Inflammatory macrophage treated with lipopolysaccharide for 1 hour (primary cell): Measurements from ENCODE around the gene SCT.

ENCODE experiments used
- DNase-seq, 2 donors: peaks; one replicate each; pipeline ENCODE4 v3.0.0-alpha.2; 2020 to 2022

Gene SCT

GRCh38 chr11:608791-609251 is 18.2 kb downstream of the SCT start:
- DNase-seq, result no peak

GRCh38 chr11:607971-608659 is 18.9 kb downstream of the SCT start:
- DNase-seq, result no peak

- no peak for DNase-seq
Observed at GRCh38 chr11:607020-607780, 19.8 kb downstream of the SCT start.

GRCh38 chr11:606245-606644 is 20.7 kb downstream of the SCT start:
- DNase-seq, result no peak

- no peak for DNase-seq
Observed at GRCh38 chr11:605286-606129, 21.5 kb downstream of the SCT start.

GRCh38 chr11:603154-603553 is 23.8 kb downstream of the SCT start:
- DNase-seq, result no peak

GRCh38 chr11:601573-602245 is 25.3 kb downstream of the SCT start:
- no peak for DNase-seq

GRCh38 chr11:598005-598680 is 28.8 kb downstream of the SCT start:
- no peak for DNase-seq

GRCh38 chr11:597166-597725 is 29.7 kb downstream of the SCT start:
- no peak for DNase-seq

GRCh38 chr11:596374-596773 is 30.6 kb downstream of the SCT start:
- DNase-seq, result no peak

- no peak for DNase-seq
Observed at GRCh38 chr11:595400-595799, 31.6 kb downstream of the SCT start.

- DNase-seq, result no peak
Observed at GRCh38 chr11:593347-593746, 33.6 kb downstream of the SCT start.

- no peak for DNase-seq
Observed at GRCh38 chr11:592918-593317, 34.1 kb downstream of the SCT start.

- DNase-seq, result no peak
Observed at GRCh38 chr11:592501-592900, 34.5 kb downstream of the SCT start.

- no peak for DNase-seq
Observed at GRCh38 chr11:590997-591396, 36.0 kb downstream of the SCT start.

- DNase-seq, result no peak
Observed at GRCh38 chr11:589798-590197, 37.2 kb downstream of the SCT start.

GRCh38 chr11:587978-588380 is 39.0 kb downstream of the SCT start:
- peak; percentile 83 to 86 for DNase-seq

GRCh38 chr11:587546-587945 is 39.4 kb downstream of the SCT start:
- DNase-seq, result no peak

GRCh38 chr11:586376-587316 is 40.3 kb downstream of the SCT start:
- no peak for DNase-seq

GRCh38 chr11:584287-584686 is 42.7 kb downstream of the SCT start:
- DNase-seq, result no peak

- DNase-seq, result no peak
Observed at GRCh38 chr11:581752-582151, 45.2 kb downstream of the SCT start.
